Bronchial epithelial cell (primary cell): ENCODE data around the gene SFXN2. TPM values are rescaled to one million over a fixed set of nuclear protein-coding genes. Genes with fewer than 3 reads are reported as not detected.

Source experiments
- DNase-seq: peaks from one replicate; pipeline ENCODE4 v3.0.0-alpha.2; 2010; ENCODE audit warnings: low read depth
- FAIRE-seq: peaks from 2 replicates; lab custom pipeline; 2011; peaks lifted over from hg19 to GRCh38; lab: Jason Lieb, UNC
- H3K27me3 ChIP-seq: 2 replicates; pipeline ENCODE4 v1.5.1; 2011; ENCODE audit warnings: low read length; ENCODE audit not compliant: control insufficient read depth, insufficient read depth
- H3K36me3 ChIP-seq: 2 replicates; pipeline ENCODE4 v1.5.1; 2011; ENCODE audit warnings: low read length; ENCODE audit not compliant: control insufficient read depth, insufficient read depth
- H3K4me3 ChIP-seq: 2 replicates; pipeline ENCODE4 v1.5.1; 2011; ENCODE audit warnings: mild to moderate bottlenecking, low read depth, low read length, control low read depth
- CTCF ChIP-seq: IDR thresholded peaks from 2 replicates; pipeline ENCODE4 v1.5.1; 2011; ENCODE audit warnings: mild to moderate bottlenecking, moderate library complexity, low read length, control low read depth, inconsistent platforms; ENCODE audit not compliant: insufficient read depth, severe bottlenecking
- total RNA-seq: library from RNA; depleted of rRNA; stranded (reverse); fragments of >200 nt; gene quantifications from 2 replicates; pipeline ENCODE4 v1.2.1, GENCODE V29; 2014

The SFXN2 gene
- total RNA-seq, 1 donor from 2014 or later = 3.4 TPM

GRCh38 chr10:102770108-102770482 lies 55.7 kb downstream of the SFXN2 start:
- no peak for TF ChIP-seq CTCF
- Histone ChIP-seq H3K4me3 (no peak overlapping the region), H3K36me3 (no peaks in the 10 kb centered on the region), H3K27me3 (no peaks in the 10 kb centered on the region)
- no peak for FAIRE-seq
- DNase-seq = no peak

- no peak for TF ChIP-seq CTCF
- FAIRE-seq (no peak), DNase-seq (peak; percentile 52)
- Histone ChIP-seq H3K36me3 (no peaks in the 10 kb centered on the region), H3K4me3 (no peak overlapping the region), H3K27me3 (no peaks in the 10 kb centered on the region)
Measured at GRCh38 chr10:102770792-102771191, 56.4 kb downstream of the SFXN2 start.

DNA sequence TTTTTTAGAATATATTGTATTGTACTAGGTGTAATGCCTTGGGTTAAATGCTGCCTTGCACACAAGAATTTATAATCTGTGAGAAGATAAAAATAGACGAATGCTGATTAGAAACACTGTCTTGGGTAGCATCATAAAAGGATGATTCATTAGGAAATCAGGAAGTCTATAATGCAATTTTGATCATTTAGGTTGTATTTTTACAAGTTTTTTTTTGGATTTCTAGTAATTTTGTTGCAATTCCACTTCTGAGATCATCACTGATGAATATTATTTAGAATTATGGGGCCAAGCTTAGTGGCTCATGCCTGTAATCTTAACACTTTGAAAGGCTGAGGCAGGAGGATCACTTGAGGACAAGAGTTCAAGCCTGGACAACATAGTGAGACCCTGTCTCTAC lies 58.9 kb downstream of the SFXN2 start:
- no peak for TF ChIP-seq CTCF
- DNase-seq = no peak

DNA sequence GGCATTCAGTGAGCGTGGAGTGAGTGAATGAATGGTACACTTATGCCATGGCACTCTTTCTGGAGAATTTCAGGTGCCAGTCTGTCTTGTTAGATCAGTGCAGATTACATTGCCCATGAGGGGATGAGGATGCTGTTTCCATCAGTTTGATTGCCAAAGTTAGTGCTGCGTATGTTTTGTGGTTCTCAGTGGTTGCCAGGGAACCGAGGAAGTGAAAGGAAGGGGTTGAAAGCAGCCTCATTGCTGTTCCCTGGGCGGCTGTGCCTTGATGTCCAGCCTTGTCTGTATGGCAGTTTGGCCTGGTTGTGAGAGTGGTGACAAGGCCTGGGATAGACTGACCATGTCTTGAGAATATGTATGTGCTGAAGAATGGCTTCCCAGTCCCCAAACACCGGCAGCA lies 59.5 kb downstream of the SFXN2 start:
- Histone ChIP-seq H3K4me3 (no peak overlapping the region), H3K27me3 (no peaks in the 10 kb centered on the region), H3K36me3 (no peaks in the 10 kb centered on the region)
- no peak for FAIRE-seq
- no peak for DNase-seq
- no peak for TF ChIP-seq CTCF

More for the DNA sequence above, 58.9 kb downstream of the SFXN2 start:
- FAIRE-seq = no peak
- Histone ChIP-seq H3K27me3 (no peaks in the 10 kb centered on the region), H3K36me3 (no peaks in the 10 kb centered on the region), H3K4me3 (no peak overlapping the region)

DNA sequence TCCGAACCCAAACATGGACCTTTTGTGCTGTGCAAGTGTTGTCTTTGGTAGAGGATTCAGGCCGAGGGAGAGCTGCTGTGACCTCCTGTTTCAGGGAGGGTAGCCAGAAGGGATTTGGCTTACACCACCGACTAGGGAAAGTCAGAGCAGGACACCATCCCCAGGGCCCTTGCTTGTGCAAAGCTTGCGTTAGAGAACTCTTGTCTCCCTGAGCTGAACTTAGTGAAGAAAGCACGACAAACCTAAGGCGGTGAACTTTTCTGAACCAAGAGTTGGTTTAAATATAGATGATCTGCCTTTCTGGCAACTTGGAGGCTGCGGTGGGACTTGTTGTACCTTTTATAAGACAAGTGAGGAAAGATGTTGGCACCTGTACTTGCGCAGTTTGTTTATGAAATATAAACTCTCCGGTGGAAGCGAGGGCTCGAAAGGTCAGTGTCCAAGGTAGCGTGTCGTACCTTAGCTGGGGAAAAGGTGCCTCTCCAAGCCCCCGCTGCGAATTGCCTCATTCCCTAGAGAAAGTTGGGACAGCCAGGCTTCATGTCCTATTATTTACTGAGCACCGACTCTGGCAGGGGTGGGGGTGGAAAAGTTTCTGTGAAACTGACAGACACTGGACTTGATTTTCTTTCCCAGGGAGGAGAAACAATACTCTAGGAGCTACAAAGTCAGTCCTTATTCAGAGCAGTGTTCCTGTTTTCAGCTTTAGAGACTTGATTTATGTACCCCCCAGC lies 60.9 kb downstream of the SFXN2 start:
- H3K4me3 ChIP-seq = no peak overlapping the region

More for the DNA sequence above, 60.9 kb downstream of the SFXN2 start:
- no peak for TF ChIP-seq CTCF
- H3K27me3 ChIP-seq = no peaks in the 10 kb centered on the region
- H3K36me3 ChIP-seq = no peaks in the 10 kb centered on the region
- FAIRE-seq = no peak
- no peak for DNase-seq
